HepG2 (cell line): ENCODE results near the gene WDR35. TPM values are rescaled to one million over a fixed set of nuclear protein-coding genes. Genes with fewer than 3 reads are reported as not detected.
A peak's percentile ranks its signal among the peaks of the same experiment; 100 is the strongest.

Experiments
- ARNT2 ChIP-seq: sonication (generic); formaldehyde crosslinking; IDR thresholded peaks from 2 replicates; pipeline ENCODE4 v1.8.0; 2022; ENCODE audit warnings: mild to moderate bottlenecking, low read depth, missing genetic modification reagents, moderate library complexity
- ATRX ChIP-seq: sonication (generic); formaldehyde crosslinking; IDR thresholded peaks from 2 replicates; pipeline ENCODE4 v1.4.0; 2020; ENCODE audit warnings: missing genetic modification reagents, borderline replicate concordance
- BRCA1 ChIP-seq: sonication (generic); formaldehyde crosslinking; IDR thresholded peaks from 2 replicates; pipeline ENCODE4 v1.4.0; 2020; ENCODE audit warnings: missing genetic modification reagents
- GABPB1 ChIP-seq: IDR thresholded peaks from 2 replicates; pipeline ENCODE4 v1.6.1; 2016; ENCODE audit warnings: mild to moderate bottlenecking, missing genetic modification reagents, moderate library complexity, missing compliant biosample characterization
- KLF15 ChIP-seq: sonication (generic); formaldehyde crosslinking; IDR thresholded peaks from 2 replicates; pipeline ENCODE4 v1.8.1; 2023; ENCODE audit warnings: borderline replicate concordance, mild to moderate bottlenecking, inconsistent platforms, missing genetic modification reagents, mixed read lengths
- KLF6 ChIP-seq: IDR thresholded peaks from 2 replicates; pipeline ENCODE4 v1.8.0; 2016; ENCODE audit warnings: missing biosample characterization, missing genetic modification reagents
- POGZ ChIP-seq: sonication (generic); formaldehyde crosslinking; IDR thresholded peaks from 2 replicates; pipeline ENCODE4 v1.4.0; 2020; ENCODE audit warnings: mild to moderate bottlenecking, missing genetic modification reagents
- SOX6 ChIP-seq, 2 experiments: fragments of 450-650 bp in 1 of 2; sonication (generic) in 1 of 2; formaldehyde crosslinking in 1 of 2; IDR thresholded peaks; 2 replicates each; pipeline versions ENCODE4 v1.4.0 to v1.6.1; 2017 to 2020; ENCODE audit warnings: antibody characterized with exemption in 1 of 2, mild to moderate bottlenecking in 1 of 2, missing genetic modification reagents in 1 of 2
- STAG1 ChIP-seq: sonication (generic); formaldehyde crosslinking; IDR thresholded peaks from 2 replicates; pipeline ENCODE4 v1.4.0; 2020; ENCODE audit warnings: missing genetic modification reagents
- TBX2 ChIP-seq: sonication (generic); formaldehyde crosslinking; IDR thresholded peaks from 2 replicates; pipeline ENCODE4 v1.5.0; 2020; ENCODE audit warnings: missing genetic modification reagents, mild to moderate bottlenecking, borderline replicate concordance
- ZBTB7B ChIP-seq: sonication (generic); formaldehyde crosslinking; IDR thresholded peaks from 2 replicates; pipeline ENCODE4 v1.4.0; 2020; ENCODE audit warnings: missing genetic modification reagents
- ZMAT3 ChIP-seq: sonication (generic); formaldehyde crosslinking; conservative IDR thresholded peaks from 2 replicates; pipeline ENCODE4 v1.7.0; 2021; ENCODE audit warnings: missing genetic modification reagents
- ZMYM3 ChIP-seq: sonication (generic); formaldehyde crosslinking; IDR thresholded peaks from 2 replicates; pipeline ENCODE4 v1.5.1; 2020; ENCODE audit warnings: mild to moderate bottlenecking, missing genetic modification reagents
- ZNF274 ChIP-seq: sonication (generic); formaldehyde crosslinking; IDR thresholded peaks from 2 replicates; pipeline ENCODE4 v1.5.1; 2020; ENCODE audit warnings: mild to moderate bottlenecking, missing genetic modification reagents
- ZNF563 ChIP-seq: sonication (generic); formaldehyde crosslinking; IDR thresholded peaks from 2 replicates; pipeline ENCODE4 v1.8.0; 2022; ENCODE audit warnings: mild to moderate bottlenecking, moderate library complexity, missing genetic modification reagents
- ZNF564 ChIP-seq: sonication (generic); formaldehyde crosslinking; IDR thresholded peaks from 2 replicates; pipeline ENCODE4 v1.8.1; 2023; ENCODE audit warnings: mild to moderate bottlenecking, missing genetic modification reagents
- ZNF589 ChIP-seq: sonication (generic); formaldehyde crosslinking; conservative IDR thresholded peaks from 2 replicates; pipeline ENCODE4 v1.8.0; 2022; ENCODE audit warnings: mild to moderate bottlenecking, moderate library complexity, missing genetic modification reagents
- ZNF878 ChIP-seq: sonication (generic); formaldehyde crosslinking; IDR thresholded peaks from 2 replicates; pipeline ENCODE4 v1.8.1; 2023; ENCODE audit warnings: mild to moderate bottlenecking, missing genetic modification reagents, moderate library complexity
- polyA plus RNA-seq, 8 experiments: library from polyadenylated mRNA; depleted of rRNA in 3 of 8; stranded (reverse) in 7 of 8; unstranded in 1 of 8; fragments of >200 nt; fragmentation: Illumina TruSeq in 4 of 8; extraction: Trizol in 4 of 8; gene quantifications; 2 replicates each; pipeline versions ENCODE4 v1.2.1 to v1.2.3, GENCODE V29; 2011 to 2016; ENCODE audit warnings: low read depth in 4 of 8, missing spikeins in 1 of 8, mixed read lengths in 1 of 8; ENCODE audit not compliant: insufficient read depth in 1 of 8
- total RNA-seq, 5 experiments: library from RNA; depleted of rRNA; stranded (reverse); fragments of >200 nt; fragmentation: Illumina TruSeq; extraction: Trizol; gene quantifications; 2 replicates each; pipeline ENCODE4 v1.2.3, GENCODE V29; 2016; ENCODE audit warnings: low read depth in 1 of 5
- TF ChIP-seq, protein P1 (sequence below): sonication (generic); formaldehyde crosslinking; IDR thresholded peaks from 2 replicates; pipeline ENCODE4 v1.9.0; 2021; ENCODE audit warnings: missing genetic modification reagents, borderline replicate concordance
- TF ChIP-seq, protein P2 (sequence below): sonication (generic); formaldehyde crosslinking; IDR thresholded peaks from 2 replicates; pipeline ENCODE4 v1.4.0; 2020; ENCODE audit warnings: missing genetic modification reagents, mild to moderate bottlenecking, borderline replicate concordance
- TF ChIP-seq, protein P3 (sequence below): sonication (generic); formaldehyde crosslinking; IDR thresholded peaks from 2 replicates; pipeline ENCODE4 v1.8.1; 2023; ENCODE audit warnings: mild to moderate bottlenecking, missing genetic modification reagents
- TF ChIP-seq, protein P4 (sequence below): sonication (generic); formaldehyde crosslinking; IDR thresholded peaks from 2 replicates; pipeline ENCODE4 v1.4.0; 2020; ENCODE audit warnings: missing genetic modification reagents

The WDR35 gene
- total and polyA plus RNA-seq, 2 of the 13 experiments (the other 11 are each of a cell fraction or from before 2014, with no cell fraction given) = 11.1 to 19.6 TPM

DNA sequence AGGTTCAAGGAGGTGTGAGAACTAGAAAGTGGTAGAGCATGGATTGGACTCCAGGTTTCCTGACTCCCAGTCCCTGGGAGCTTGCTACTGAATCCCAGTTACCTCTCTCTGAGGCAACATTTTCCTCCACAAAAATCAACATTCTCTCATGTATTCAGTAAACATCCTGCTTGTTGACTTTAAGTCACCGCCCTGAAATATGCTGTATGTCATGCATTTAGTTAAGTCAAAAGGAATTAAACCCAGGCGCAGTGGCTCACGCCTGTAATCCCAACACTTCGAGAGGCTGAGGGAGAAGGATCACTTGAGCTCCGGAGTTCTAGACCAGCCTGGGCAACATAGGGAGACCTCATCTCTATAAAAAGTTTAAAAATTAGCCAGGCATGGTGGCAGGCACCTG, 18.8 kb upstream of the WDR35 start (continued):
- TF ChIP-seq, protein P1, sequence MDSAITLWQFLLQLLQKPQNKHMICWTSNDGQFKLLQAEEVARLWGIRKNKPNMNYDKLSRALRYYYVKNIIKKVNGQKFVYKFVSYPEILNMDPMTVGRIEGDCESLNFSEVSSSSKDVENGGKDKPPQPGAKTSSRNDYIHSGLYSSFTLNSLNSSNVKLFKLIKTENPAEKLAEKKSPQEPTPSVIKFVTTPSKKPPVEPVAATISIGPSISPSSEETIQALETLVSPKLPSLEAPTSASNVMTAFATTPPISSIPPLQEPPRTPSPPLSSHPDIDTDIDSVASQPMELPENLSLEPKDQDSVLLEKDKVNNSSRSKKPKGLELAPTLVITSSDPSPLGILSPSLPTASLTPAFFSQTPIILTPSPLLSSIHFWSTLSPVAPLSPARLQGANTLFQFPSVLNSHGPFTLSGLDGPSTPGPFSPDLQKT = no peak
- TF ChIP-seq ARNT2 (CRISPR knock-in tag) (peak; percentile 28; the same call in 1 of the 2 replicates), ATRX (no peak), POGZ (CRISPR knock-in tag) (peak; percentile 26; the same call in 1 of the 2 replicates), ZNF878 (CRISPR knock-in tag) (no peak), ZMYM3 (no peak), KLF15 (CRISPR knock-in tag) (no peak), ZNF274 (CRISPR knock-in tag) (no peak), SOX6 (IDR thresholded peaks at IDR 0.05) (no peak), SOX6 (CRISPR knock-in tag; IDR thresholded peaks at IDR 0.05) (peak; percentile 56; the same call in 1 of the 2 replicates), ZNF563 (CRISPR knock-in tag) (no peak), STAG1 (no peak), ZNF589 (CRISPR knock-in tag) (no peak), ZNF564 (no peak), TBX2 (CRISPR knock-in tag) (peak; percentile 67), GABPB1 (CRISPR knock-in tag) (no peak), ZBTB7B (no peak), BRCA1 (CRISPR knock-in tag) (no peak), ZMAT3 (CRISPR knock-in tag) (no peak), KLF6 (CRISPR knock-in tag) (0 out of 2 replicates have a peak, but pooled peaks have one; percentile 29)
- TF ChIP-seq, protein P2, sequence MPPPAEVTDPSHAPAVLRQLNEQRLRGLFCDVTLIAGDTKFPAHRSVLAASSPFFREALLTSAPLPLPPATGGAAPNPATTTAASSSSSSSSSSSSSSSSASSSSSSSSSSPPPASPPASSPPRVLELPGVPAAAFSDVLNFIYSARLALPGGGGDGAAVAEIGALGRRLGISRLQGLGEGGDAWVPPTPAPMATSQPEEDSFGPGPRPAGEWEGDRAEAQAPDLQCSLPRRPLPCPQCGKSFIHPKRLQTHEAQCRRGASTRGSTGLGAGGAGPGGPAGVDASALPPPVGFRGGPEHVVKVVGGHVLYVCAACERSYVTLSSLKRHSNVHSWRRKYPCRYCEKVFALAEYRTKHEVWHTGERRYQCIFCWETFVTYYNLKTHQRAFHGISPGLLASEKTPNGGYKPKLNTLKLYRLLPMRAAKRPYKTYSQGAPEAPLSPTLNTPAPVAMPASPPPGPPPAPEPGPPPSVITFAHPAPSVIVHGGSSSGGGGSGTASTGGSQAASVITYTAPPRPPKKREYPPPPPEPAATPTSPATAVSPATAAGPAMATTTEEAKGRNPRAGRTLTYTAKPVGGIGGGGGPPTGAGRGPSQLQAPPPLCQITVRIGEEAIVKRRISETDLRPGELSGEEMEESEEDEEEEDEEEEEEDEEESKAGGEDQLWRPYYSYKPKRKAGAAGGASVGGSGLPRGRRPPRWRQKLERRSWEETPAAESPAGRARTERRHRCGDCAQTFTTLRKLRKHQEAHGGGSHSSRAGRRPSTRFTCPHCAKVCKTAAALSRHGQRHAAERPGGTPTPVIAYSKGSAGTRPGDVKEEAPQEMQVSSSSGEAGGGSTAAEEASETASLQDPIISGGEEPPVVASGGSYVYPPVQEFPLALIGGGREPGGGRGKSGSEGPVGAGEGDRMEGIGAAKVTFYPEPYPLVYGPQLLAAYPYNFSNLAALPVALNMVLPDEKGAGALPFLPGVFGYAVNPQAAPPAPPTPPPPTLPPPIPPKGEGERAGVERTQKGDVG (CRISPR knock-in tag) = peak; percentile 52; the same call in 1 of the 2 replicates
- TF ChIP-seq, protein P3, sequence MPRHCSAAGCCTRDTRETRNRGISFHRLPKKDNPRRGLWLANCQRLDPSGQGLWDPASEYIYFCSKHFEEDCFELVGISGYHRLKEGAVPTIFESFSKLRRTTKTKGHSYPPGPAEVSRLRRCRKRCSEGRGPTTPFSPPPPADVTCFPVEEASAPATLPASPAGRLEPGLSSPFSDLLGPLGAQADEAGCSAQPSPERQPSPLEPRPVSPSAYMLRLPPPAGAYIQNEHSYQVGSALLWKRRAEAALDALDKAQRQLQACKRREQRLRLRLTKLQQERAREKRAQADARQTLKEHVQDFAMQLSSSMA (CRISPR knock-in tag) = no peak
- TF ChIP-seq, protein P4, sequence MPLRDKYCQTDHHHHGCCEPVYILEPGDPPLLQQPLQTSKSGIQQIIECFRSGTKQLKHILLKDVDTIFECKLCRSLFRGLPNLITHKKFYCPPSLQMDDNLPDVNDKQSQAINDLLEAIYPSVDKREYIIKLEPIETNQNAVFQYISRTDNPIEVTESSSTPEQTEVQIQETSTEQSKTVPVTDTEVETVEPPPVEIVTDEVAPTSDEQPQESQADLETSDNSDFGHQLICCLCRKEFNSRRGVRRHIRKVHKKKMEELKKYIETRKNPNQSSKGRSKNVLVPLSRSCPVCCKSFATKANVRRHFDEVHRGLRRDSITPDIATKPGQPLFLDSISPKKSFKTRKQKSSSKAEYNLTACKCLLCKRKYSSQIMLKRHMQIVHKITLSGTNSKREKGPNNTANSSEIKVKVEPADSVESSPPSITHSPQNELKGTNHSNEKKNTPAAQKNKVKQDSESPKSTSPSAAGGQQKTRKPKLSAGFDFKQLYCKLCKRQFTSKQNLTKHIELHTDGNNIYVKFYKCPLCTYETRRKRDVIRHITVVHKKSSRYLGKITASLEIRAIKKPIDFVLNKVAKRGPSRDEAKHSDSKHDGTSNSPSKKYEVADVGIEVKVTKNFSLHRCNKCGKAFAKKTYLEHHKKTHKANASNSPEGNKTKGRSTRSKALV (CRISPR knock-in tag) = 0 out of 2 replicates have a peak, but pooled peaks have one; percentile 30
